SU-DHL-6 (cell line): ENCODE results near the gene VARS2.

ENCODE experiments used
- H2AFZ ChIP-seq: fragments of 200-600 bp; sonication (generic); 2 replicates; pipeline ENCODE4 v1.6.1; 2014; ENCODE audit warnings: low read depth, mild to moderate bottlenecking, moderate library complexity, mixed read lengths, antibody characterized with exemption, low read length; ENCODE audit not compliant: severe bottlenecking
- H3F3A ChIP-seq: fragments of 200-600 bp; shearing (Covaris generic); 2 replicates; pipeline ENCODE4 v1.6.0; 2016; ENCODE audit warnings: antibody characterized with exemption, mild to moderate bottlenecking; ENCODE audit not compliant: insufficient read depth
- H3K27ac ChIP-seq: fragments of 200-600 bp; sonication (generic); 2 replicates; pipeline ENCODE4 v1.5.1; 2016; ENCODE audit warnings: low read depth, mild to moderate bottlenecking, low read length, moderate library complexity, mixed read lengths
- H3K27me3 ChIP-seq: fragments of 200-600 bp; sonication (generic), shearing (Covaris generic); 2 replicates; pipeline ENCODE4 v1.6.0; 2014; ENCODE audit warnings: mild to moderate bottlenecking, low read length
- H3K36me3 ChIP-seq: fragments of 200-600 bp; sonication (generic); 2 replicates; pipeline ENCODE4 v1.6.1; 2014; ENCODE audit warnings: mild to moderate bottlenecking, low read length, mixed read lengths
- H3K4me2 ChIP-seq: fragments of 300-600, 200-600 bp; shearing (Covaris generic), sonication (generic); 2 replicates; pipeline ENCODE4 v1.6.0; 2014; ENCODE audit warnings: low read length, low read depth, mild to moderate bottlenecking; ENCODE audit not compliant: poor library complexity, severe bottlenecking
- H3K4me3 ChIP-seq: fragments of 200-600 bp; sonication (generic); 2 replicates; pipeline ENCODE4 v1.5.1; 2014; ENCODE audit warnings: antibody characterized with exemption, low read length, mild to moderate bottlenecking, mixed read lengths; ENCODE audit not compliant: insufficient read depth, poor library complexity, severe bottlenecking
- H3K79me2 ChIP-seq: fragments of 200-600 bp; sonication (generic); 2 replicates; pipeline ENCODE4 v1.6.1; 2014; ENCODE audit warnings: mild to moderate bottlenecking, low read length, moderate library complexity; ENCODE audit not compliant: insufficient read depth
- H3K9ac ChIP-seq: fragments of 200-600 bp; sonication (generic); 2 replicates; pipeline ENCODE4 v1.7.0; 2014; ENCODE audit warnings: mild to moderate bottlenecking, low read length
- H3K9me2 ChIP-seq: fragments of 200-600 bp; sonication (generic); replicated peaks from 2 replicates; pipeline ENCODE4 v1.6.1; 2014; ENCODE audit warnings: low read length; ENCODE audit not compliant: insufficient read depth
- H3K9me3 ChIP-seq: fragments of 200-600 bp; sonication (generic); 2 replicates; pipeline ENCODE4 v1.6.1; 2014; ENCODE audit warnings: low read length, mixed read lengths; ENCODE audit not compliant: insufficient read depth
- H4K20me1 ChIP-seq: fragments of 200-600 bp; sonication (generic); 2 replicates; pipeline ENCODE4 v1.6.1; 2014; ENCODE audit warnings: low read depth, mild to moderate bottlenecking, antibody characterized with exemption, low read length, moderate library complexity, mixed read lengths
- EZH2phosphoT487 ChIP-seq: fragments of 200-600 bp; sonication (generic), shearing (Covaris generic); conservative IDR thresholded peaks from 2 replicates; pipeline ENCODE4 v1.6.1; 2018; ENCODE audit warnings: mild to moderate bottlenecking, antibody characterized with exemption, low read length, moderate library complexity, mixed read lengths
- TF ChIP-seq, protein P1 (sequence below): fragments of 200-600 bp; sonication (generic); IDR thresholded peaks from one replicate; pipeline ENCODE4 v1.5.1; 2017; ENCODE audit warnings: antibody characterized with exemption, mild to moderate bottlenecking, low read length, moderate library complexity; ENCODE audit not compliant: insufficient read depth, poor library complexity, severe bottlenecking

The VARS2 gene

DNA sequence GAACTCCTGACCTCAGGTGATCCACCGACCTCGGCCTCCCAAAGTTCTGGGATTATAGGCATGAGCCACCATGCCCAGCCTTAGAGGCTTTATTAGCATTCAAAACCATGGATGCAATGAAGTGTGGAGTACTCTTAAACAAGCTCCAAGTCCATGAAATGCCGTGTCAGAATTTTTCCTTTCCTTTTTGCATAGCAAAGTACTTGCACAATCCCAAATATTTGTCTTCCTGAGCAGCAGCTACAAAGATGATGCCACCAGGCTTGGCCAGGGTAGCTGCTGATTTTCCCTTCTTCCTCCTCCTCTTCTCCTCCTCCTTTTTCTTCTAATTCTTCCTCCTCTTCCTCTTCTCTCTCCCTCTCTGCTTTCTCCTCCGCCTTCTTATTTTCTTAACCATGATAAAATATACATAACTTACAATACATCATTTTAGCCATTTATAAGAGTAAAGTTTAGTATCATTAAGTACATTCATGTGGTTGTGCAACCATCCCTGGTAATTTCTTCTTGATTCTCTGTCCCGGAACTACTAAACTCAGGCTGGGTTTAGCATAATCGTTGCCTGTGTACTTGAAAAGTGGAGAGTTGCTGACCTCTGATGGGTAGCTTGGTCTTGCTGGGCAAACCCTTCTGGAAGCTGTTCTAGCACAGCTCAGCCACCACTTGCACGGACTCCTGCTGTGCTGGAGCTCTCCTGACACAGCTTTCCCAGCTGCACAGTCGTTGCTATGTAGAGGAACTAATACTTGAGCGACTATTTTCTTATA, 47.1 kb downstream of the VARS2 start:
- Histone ChIP-seq H3K9ac (no peak overlapping the region), H3K36me3 (no peaks in the 10 kb centered on the region), H3K4me2 (no peak overlapping the region), H2AFZ (no peak overlapping the region), H3K4me3 (no peak overlapping the region), H3K27ac (no peak overlapping the region), H4K20me1 (no peaks in the 10 kb centered on the region), H3K9me2 (no peaks in the 10 kb centered on the region), H3K79me2 (no peaks in the 10 kb centered on the region), H3K27me3 (no peaks in the 10 kb centered on the region), H3F3A (no peaks in the 10 kb centered on the region), H3K9me3 (no peaks in the 10 kb centered on the region)
- TF ChIP-seq EZH2phosphoT487: no peak
- TF ChIP-seq, protein P1, sequence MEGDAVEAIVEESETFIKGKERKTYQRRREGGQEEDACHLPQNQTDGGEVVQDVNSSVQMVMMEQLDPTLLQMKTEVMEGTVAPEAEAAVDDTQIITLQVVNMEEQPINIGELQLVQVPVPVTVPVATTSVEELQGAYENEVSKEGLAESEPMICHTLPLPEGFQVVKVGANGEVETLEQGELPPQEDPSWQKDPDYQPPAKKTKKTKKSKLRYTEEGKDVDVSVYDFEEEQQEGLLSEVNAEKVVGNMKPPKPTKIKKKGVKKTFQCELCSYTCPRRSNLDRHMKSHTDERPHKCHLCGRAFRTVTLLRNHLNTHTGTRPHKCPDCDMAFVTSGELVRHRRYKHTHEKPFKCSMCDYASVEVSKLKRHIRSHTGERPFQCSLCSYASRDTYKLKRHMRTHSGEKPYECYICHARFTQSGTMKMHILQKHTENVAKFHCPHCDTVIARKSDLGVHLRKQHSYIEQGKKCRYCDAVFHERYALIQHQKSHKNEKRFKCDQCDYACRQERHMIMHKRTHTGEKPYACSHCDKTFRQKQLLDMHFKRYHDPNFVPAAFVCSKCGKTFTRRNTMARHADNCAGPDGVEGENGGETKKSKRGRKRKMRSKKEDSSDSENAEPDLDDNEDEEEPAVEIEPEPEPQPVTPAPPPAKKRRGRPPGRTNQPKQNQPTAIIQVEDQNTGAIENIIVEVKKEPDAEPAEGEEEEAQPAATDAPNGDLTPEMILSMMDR: no peak

DNA sequence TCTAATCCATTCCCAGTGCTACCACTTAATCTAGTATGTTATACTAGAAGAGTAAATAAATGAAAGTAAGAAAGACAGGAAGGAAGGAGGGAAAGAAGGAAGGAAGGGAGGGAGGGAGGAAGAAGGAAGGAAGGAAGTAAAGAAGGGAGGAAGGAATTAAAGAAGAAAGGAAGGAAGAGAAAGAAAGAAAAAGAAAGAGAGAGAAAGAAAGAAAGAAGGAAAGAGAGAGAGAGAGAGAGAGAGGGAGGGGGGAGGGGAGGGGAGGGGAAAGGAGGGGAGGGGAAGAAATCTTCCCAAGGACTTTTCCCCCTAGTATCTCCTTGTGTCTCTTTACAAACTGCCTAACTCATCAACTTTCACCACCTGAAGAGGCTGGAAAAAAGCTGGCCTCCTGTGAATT, 48.7 kb downstream of the VARS2 start:
- H3K36me3 ChIP-seq: no peaks in the 10 kb centered on the region
- no peak overlapping the region for H3K4me3 ChIP-seq
- no peaks in the 10 kb centered on the region for H3K9me2 ChIP-seq
- TF ChIP-seq EZH2phosphoT487: no peak
- TF ChIP-seq, protein P1: no peak
- no peak overlapping the region for H3K27ac ChIP-seq
- H3K79me2 ChIP-seq: no peaks in the 10 kb centered on the region
- no peak overlapping the region for H3K4me2 ChIP-seq
- H2AFZ ChIP-seq: no peak overlapping the region
- H3K27me3 ChIP-seq: no peaks in the 10 kb centered on the region
- H3F3A ChIP-seq: no peaks in the 10 kb centered on the region
- no peaks in the 10 kb centered on the region for H3K9me3 ChIP-seq
- H3K9ac ChIP-seq: no peak overlapping the region
- H4K20me1 ChIP-seq: no peaks in the 10 kb centered on the region

DNA sequence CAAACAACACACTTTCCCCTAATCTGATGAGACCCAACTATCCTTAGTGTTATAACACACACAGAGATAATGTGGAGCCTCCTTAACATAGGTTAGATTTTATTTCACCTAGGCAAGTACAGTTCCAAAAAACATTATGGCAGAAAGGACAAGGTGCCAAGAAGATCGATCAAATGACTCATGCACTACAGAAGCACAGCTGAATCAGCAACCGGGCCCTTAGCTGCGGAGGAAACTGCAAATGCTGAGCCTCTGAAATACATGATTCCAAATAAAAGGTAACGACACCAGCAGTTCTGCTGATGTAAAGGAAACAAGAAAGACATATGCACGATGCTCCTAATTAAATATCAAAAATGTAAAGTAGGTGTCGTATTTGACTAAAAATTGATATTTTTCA, 49.6 kb downstream of the VARS2 start:
- TF ChIP-seq, protein P1: no peak
- TF ChIP-seq EZH2phosphoT487: no peak
- Histone ChIP-seq H3K9ac (no peak overlapping the region), H2AFZ (no peak overlapping the region), H4K20me1 (no peaks in the 10 kb centered on the region), H3K9me2 (no peaks in the 10 kb centered on the region), H3K9me3 (no peaks in the 10 kb centered on the region), H3K4me2 (no peak overlapping the region), H3K79me2 (no peaks in the 10 kb centered on the region), H3K4me3 (no peak overlapping the region), H3K27ac (no peak overlapping the region), H3F3A (no peaks in the 10 kb centered on the region), H3K36me3 (no peaks in the 10 kb centered on the region), H3K27me3 (no peaks in the 10 kb centered on the region)
